ENCODE data around the gene ECPAS. TPM values are rescaled to one million over a fixed set of nuclear protein-coding genes. Genes with fewer than 3 reads are reported as not detected.
"Not testable (repeated sequence)": the region's sequence is repeated elsewhere in the genome, so short reads cannot be mapped to it uniquely, and the experiment has no call there.

ECPAS gene
- total and polyA plus RNA-seq, 2 experiments from 2014 or later, result 32.9 to 51.1 TPM

DNA sequence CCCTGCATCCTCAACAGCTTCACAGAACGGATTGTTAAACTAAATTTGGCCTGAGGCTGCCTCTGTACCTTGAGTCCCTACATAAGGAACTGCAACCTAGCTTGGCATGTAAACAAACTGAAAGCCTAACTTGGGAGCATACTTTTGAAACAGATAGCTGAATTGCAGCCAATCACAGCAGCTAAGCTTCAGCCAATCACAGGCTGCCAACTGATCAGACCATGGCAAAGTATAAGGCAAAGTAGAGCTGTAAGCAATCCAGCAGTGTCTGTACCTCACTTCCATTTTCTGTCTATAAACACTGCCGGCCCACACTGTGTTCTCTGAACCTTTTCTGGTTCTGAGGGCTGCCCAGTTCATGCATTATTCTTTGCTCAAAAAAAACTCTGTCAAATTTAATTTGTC lies 31.9 kb upstream of the ECPAS start:
- no peak for DNase-seq
- no peak overlapping the region for H3K4me2 ChIP-seq (ENCODE audit: unreplicated experiment)
- no peak overlapping the region for H3K27ac ChIP-seq
- H3F3A ChIP-seq (ENCODE audit: insufficient read depth), result no peaks in the 10 kb centered on the region
- no peak overlapping the region for H3K9ac ChIP-seq
- no peak overlapping the region for H2AFZ ChIP-seq
- H3K4me1 ChIP-seq (ENCODE audit: insufficient read depth), result no peaks in the 10 kb centered on the region
- no peaks in the 10 kb centered on the region for H3K9me2 ChIP-seq (ENCODE audit: insufficient read depth)
- H3K27me3 ChIP-seq (replicated peaks; ENCODE audit: insufficient read depth), result no peaks in the 10 kb centered on the region
- 65 to 78% methylated on average over 2 of the region's 2 CpGs for WGBS, 2 experiments (ENCODE audit: low coverage in 1 of 2, low lambda C conversion rate in 2 of 2, missing lambda C conversion rate in 2 of 2)
- H3K36me3 ChIP-seq (ENCODE audit: low read depth), result no peaks in the 10 kb centered on the region
- in situ Hi-C loops (cut with MboI), result no loop called here
- no peaks in the 10 kb centered on the region for H4K20me1 ChIP-seq (ENCODE audit: insufficient read depth)
- no peak for TF ChIP-seq EZH2 (IDR thresholded peaks at IDR 0.05; ENCODE audit: insufficient read depth, poor library complexity, severe bottlenecking)
- no peak for TF ChIP-seq EZH2phosphoT487 (IDR thresholded peaks at IDR 0.05; ENCODE audit: insufficient read depth, low read depth)
- H3K79me2 ChIP-seq (ENCODE audit: insufficient read depth), result no peaks in the 10 kb centered on the region
- no peaks in the 10 kb centered on the region for H3K9me3 ChIP-seq (ENCODE audit: low read depth)
- H3K4me3 ChIP-seq, result no peak overlapping the region

DNA sequence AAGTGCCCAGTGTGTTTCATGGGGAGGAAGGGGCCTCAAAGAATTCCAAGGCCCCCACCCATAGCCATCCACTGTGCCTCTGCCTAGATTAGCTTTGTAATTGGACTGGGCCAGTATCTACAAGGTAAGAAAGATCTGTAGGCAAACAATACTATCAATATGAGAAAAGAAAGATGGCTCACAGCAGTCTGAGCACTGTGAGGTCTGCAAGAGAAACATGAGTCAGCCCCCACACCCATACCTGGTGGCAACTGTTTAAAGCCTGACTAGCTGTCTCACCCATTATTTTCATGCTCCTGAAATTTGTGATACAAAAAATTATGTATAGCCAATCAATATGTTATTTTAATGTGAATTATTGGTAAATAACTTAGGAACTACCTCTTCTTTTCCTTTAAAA lies 30.8 kb upstream of the ECPAS start:
- in situ Hi-C loops (cut with MboI), result no loop called here
- no peak overlapping the region for H2AFZ ChIP-seq
- H3K9me2 ChIP-seq (ENCODE audit: insufficient read depth), result no peaks in the 10 kb centered on the region
- H3K4me1 ChIP-seq (ENCODE audit: insufficient read depth), result no peaks in the 10 kb centered on the region
- no peak for DNase-seq
- no peaks in the 10 kb centered on the region for H3K9me3 ChIP-seq (ENCODE audit: low read depth)
- H3K4me3 ChIP-seq, result no peak overlapping the region
- H3K27ac ChIP-seq, result no peak overlapping the region
- H3K79me2 ChIP-seq (ENCODE audit: insufficient read depth), result no peaks in the 10 kb centered on the region
- no peaks in the 10 kb centered on the region for H3K27me3 ChIP-seq (replicated peaks; ENCODE audit: insufficient read depth)
- no peaks in the 10 kb centered on the region for H4K20me1 ChIP-seq (ENCODE audit: insufficient read depth)
- no peak for TF ChIP-seq EZH2phosphoT487 (IDR thresholded peaks at IDR 0.05; ENCODE audit: insufficient read depth, low read depth)
- TF ChIP-seq EZH2 (IDR thresholded peaks at IDR 0.05; ENCODE audit: insufficient read depth, poor library complexity, severe bottlenecking), result no peak
- H3F3A ChIP-seq (ENCODE audit: insufficient read depth), result no peaks in the 10 kb centered on the region
- H3K4me2 ChIP-seq (ENCODE audit: unreplicated experiment), result no peak overlapping the region
- no peaks in the 10 kb centered on the region for H3K36me3 ChIP-seq (ENCODE audit: low read depth)
- H3K9ac ChIP-seq, result no peak overlapping the region

DNA sequence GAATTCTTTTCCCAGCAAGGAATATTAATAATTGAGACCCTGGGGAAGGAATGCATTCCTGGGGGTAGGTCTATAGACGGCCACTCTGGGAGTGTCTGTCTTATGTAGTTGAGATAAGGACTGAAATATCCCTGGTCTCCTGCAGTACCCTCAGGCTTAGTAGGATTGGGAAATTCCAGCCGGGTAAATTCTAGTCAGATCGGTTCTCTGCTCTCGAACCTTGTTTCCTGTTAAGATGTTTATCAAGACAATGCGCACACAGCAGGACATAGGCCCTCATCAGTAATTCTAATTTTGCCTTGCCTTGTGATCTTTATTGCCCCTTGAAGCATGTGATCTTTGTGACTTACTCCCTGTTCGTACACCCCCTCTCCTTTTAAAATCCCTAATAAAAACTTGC lies 27.4 kb upstream of the ECPAS start:
- H3F3A ChIP-seq (ENCODE audit: insufficient read depth); H2AFZ ChIP-seq; DNase-seq; H3K9ac ChIP-seq; H3K4me3 ChIP-seq; H3K4me2 ChIP-seq (ENCODE audit: unreplicated experiment); H3K4me1 ChIP-seq (ENCODE audit: insufficient read depth); H3K79me2 ChIP-seq (ENCODE audit: insufficient read depth); H3K36me3 ChIP-seq (ENCODE audit: low read depth); H3K9me2 ChIP-seq (ENCODE audit: insufficient read depth); H3K9me3 ChIP-seq (ENCODE audit: low read depth); H4K20me1 ChIP-seq (ENCODE audit: insufficient read depth); H3K27me3 ChIP-seq (replicated peaks; ENCODE audit: insufficient read depth); H3K27ac ChIP-seq; in situ Hi-C loops (cut with MboI): not testable (repeated sequence)
- WGBS, 2 experiments (ENCODE audit: low coverage in 1 of 2, low lambda C conversion rate in 2 of 2, missing lambda C conversion rate in 2 of 2), result 73 to 76% methylated on average over 6 of the region's 6 CpGs

GRCh38 chr9:111502506-111502905 lies 18.3 kb upstream of the ECPAS start:
- TF ChIP-seq EZH2phosphoT487 (IDR thresholded peaks at IDR 0.05; ENCODE audit: insufficient read depth, low read depth) (no peak), EZH2 (IDR thresholded peaks at IDR 0.05; ENCODE audit: insufficient read depth, poor library complexity, severe bottlenecking) (no peak)
- Histone ChIP-seq H3F3A (ENCODE audit: insufficient read depth) (no peaks in the 10 kb centered on the region), H3K9ac (no peak overlapping the region), H2AFZ (no peak overlapping the region), H3K4me2 (ENCODE audit: unreplicated experiment) (no peak overlapping the region), H3K79me2 (ENCODE audit: insufficient read depth) (no peaks in the 10 kb centered on the region), H3K27ac (no peak overlapping the region), H3K27me3 (replicated peaks; ENCODE audit: insufficient read depth) (no peaks in the 10 kb centered on the region), H4K20me1 (ENCODE audit: insufficient read depth) (no peaks in the 10 kb centered on the region), H3K9me3 (ENCODE audit: low read depth) (no peaks in the 10 kb centered on the region), H3K4me3 (no peak overlapping the region), H3K4me1 (ENCODE audit: insufficient read depth) (no peaks in the 10 kb centered on the region), H3K9me2 (ENCODE audit: insufficient read depth) (no peaks in the 10 kb centered on the region), H3K36me3 (ENCODE audit: low read depth) (no peaks in the 10 kb centered on the region)
- in situ Hi-C loops (cut with MboI), result no loop called here
- no peak for DNase-seq
- WGBS, 2 experiments (ENCODE audit: low coverage in 1 of 2, low lambda C conversion rate in 2 of 2, missing lambda C conversion rate in 2 of 2), result 59 to 80% methylated on average over 1 to 3 of the region's 3 CpGs

GRCh38 chr9:111501648-111502047 lies 17.5 kb upstream of the ECPAS start:
- Histone ChIP-seq H2AFZ (no peak overlapping the region), H3K27me3 (replicated peaks; ENCODE audit: insufficient read depth) (no peaks in the 10 kb centered on the region), H3K4me3 (no peak overlapping the region), H3K9me3 (ENCODE audit: low read depth) (no peaks in the 10 kb centered on the region), H3K27ac (no peak overlapping the region), H3K36me3 (ENCODE audit: low read depth) (no peaks in the 10 kb centered on the region), H3K4me1 (ENCODE audit: insufficient read depth) (no peaks in the 10 kb centered on the region), H3K9ac (no peak overlapping the region), H3K4me2 (ENCODE audit: unreplicated experiment) (no peak overlapping the region), H3F3A (ENCODE audit: insufficient read depth) (no peaks in the 10 kb centered on the region), H3K79me2 (ENCODE audit: insufficient read depth) (no peaks in the 10 kb centered on the region), H4K20me1 (ENCODE audit: insufficient read depth) (no peaks in the 10 kb centered on the region), H3K9me2 (ENCODE audit: insufficient read depth) (no peaks in the 10 kb centered on the region)
- 66 to 68% methylated on average over 3 to 6 of the region's 6 CpGs for WGBS, 2 experiments (ENCODE audit: low coverage in 1 of 2, low lambda C conversion rate in 2 of 2, missing lambda C conversion rate in 2 of 2)
- DNase-seq, result no peak
- TF ChIP-seq EZH2phosphoT487 (IDR thresholded peaks at IDR 0.05; ENCODE audit: insufficient read depth, low read depth) (no peak), EZH2 (IDR thresholded peaks at IDR 0.05; ENCODE audit: insufficient read depth, poor library complexity, severe bottlenecking) (no peak)
- in situ Hi-C loops (cut with MboI), result no loop called here
